ENCODE data around the gene BAK1. TPM values are rescaled to one million over a fixed set of nuclear protein-coding genes. Genes with fewer than 3 reads are reported as not detected.
"Not testable (repeated sequence)": the region's sequence is repeated elsewhere in the genome, so short reads cannot be mapped to it uniquely, and the experiment has no call there.

The BAK1 gene
- total and polyA plus RNA-seq, 9 donors = 9.0 to 20.5 (median 19.0) TPM

DNA sequence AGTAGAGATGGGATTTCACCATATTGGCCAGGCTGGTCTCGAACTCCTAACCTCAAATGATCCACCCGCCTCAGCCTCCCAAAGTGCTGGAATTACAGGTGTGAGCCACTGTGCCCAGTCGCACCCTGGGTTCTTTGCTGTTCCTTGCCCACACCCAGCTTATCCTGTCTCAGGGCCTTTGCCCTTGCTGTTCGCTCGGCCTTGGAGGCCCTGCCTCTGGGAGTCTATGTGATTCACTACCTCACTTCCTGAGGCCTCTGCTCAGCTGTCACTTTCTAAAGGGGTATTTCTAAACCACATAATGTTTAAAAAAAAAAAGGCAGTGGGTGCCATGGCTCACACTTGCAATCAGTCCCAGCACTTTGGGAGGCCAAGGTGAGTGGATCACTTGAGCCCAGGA, 16.8 kb upstream of the BAK1 start:
- 95% methylated on average over 4 of the region's 5 CpGs for WGBS (ENCODE audit: insufficient coverage)
- DNase-seq; H3K9me3 ChIP-seq (replicated peaks; ENCODE audit: control insufficient read depth, low read depth, low read length); H3K27ac ChIP-seq (ENCODE audit: low read length); H3K4me3 ChIP-seq (ENCODE audit: low read length); H3K27me3 ChIP-seq (ENCODE audit: control insufficient read depth, insufficient read depth, low read length); H3K36me3 ChIP-seq (ENCODE audit: control insufficient read depth, insufficient read depth, low read length); H3K4me1 ChIP-seq (ENCODE audit: control insufficient read depth, insufficient read depth, low read length): not testable (repeated sequence)

DNA sequence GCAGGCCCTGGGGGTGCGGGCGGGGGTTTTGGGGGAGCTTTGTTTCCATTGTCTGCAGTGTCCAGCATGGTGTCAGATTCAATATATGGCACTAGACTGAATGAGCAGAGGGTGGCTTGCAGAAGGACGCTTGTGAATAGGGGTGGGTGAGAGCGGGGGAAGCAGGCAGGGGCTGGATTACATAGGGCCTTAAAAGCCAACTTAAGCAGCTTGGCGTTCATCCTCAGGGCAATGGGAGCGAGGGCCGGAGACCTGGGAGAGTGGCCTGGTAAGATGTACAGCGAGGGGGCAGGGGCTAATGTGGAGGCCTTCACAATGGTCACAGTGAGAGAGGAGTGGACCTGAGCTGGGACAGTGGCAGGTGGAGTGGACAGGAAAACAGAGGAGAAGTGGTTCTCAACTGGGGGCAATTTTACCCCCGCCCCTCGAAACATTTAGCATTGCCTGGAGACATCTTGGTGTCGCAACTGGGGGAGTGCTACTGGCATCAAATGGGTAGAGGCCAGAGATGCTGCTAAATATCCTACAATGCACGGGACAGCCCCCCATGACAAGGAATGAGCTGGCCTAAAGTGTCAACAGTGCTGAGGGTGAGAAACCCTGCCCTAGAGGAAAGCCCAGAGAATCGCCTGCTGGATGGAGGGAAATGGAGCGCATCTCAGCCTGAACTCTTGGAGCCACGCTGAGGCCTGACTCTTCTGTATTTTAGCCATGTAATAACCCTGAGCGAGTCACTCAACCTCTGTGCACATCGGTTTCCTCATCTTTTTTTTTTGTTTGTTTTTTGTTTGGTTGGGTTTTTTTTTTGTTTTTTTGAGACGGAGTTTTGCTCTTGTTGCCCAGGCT, 15.1 kb upstream of the BAK1 start:
- Histone ChIP-seq H3K27ac (ENCODE audit: low read length) (no peak overlapping the region), H3K4me3 (ENCODE audit: low read length) (no peak overlapping the region), H3K27me3 (ENCODE audit: control insufficient read depth, insufficient read depth, low read length) (peaks cover 5% of the 10 kb centered on the region), H3K9me3 (replicated peaks; ENCODE audit: control insufficient read depth, low read depth, low read length) (no peaks in the 10 kb centered on the region), H3K36me3 (ENCODE audit: control insufficient read depth, insufficient read depth, low read length) (no peaks in the 10 kb centered on the region), H3K4me1 (ENCODE audit: control insufficient read depth, insufficient read depth, low read length) (peaks cover 20% of the 10 kb centered on the region)
- 87% methylated on average over 15 of the region's 18 CpGs for WGBS (ENCODE audit: insufficient coverage)
- DNase-seq = no peak

DNA sequence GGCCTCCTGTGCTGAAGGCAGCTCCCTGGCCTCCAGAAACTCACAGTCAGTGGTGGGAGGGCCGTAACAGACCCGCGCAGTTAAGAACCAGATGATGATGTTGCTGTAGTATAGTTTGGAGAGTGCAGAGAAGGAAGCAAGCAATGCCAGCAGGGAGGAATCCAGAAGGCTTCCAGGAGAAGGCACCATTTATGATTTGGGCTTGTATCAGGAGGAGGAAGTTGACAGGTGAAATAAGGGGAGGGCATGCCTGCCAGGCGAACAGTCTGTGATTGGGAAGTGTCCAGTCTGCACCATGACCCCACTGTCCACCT, 13.3 kb upstream of the BAK1 start:
- DNase-seq = no peak
- no peaks in the 10 kb centered on the region for H3K9me3 ChIP-seq (replicated peaks; ENCODE audit: control insufficient read depth, low read depth, low read length)
- no peak overlapping the region for H3K4me3 ChIP-seq (ENCODE audit: low read length)
- no peak overlapping the region for H3K27ac ChIP-seq (ENCODE audit: low read length)
- H3K4me1 ChIP-seq (ENCODE audit: control insufficient read depth, insufficient read depth, low read length) = peaks cover 39% of the 10 kb centered on the region
- 9% methylated on average over 3 of the region's 4 CpGs for WGBS (ENCODE audit: insufficient coverage)
- peaks cover 5% of the 10 kb centered on the region for H3K27me3 ChIP-seq (ENCODE audit: control insufficient read depth, insufficient read depth, low read length)
- H3K36me3 ChIP-seq (ENCODE audit: control insufficient read depth, insufficient read depth, low read length) = no peaks in the 10 kb centered on the region

DNA sequence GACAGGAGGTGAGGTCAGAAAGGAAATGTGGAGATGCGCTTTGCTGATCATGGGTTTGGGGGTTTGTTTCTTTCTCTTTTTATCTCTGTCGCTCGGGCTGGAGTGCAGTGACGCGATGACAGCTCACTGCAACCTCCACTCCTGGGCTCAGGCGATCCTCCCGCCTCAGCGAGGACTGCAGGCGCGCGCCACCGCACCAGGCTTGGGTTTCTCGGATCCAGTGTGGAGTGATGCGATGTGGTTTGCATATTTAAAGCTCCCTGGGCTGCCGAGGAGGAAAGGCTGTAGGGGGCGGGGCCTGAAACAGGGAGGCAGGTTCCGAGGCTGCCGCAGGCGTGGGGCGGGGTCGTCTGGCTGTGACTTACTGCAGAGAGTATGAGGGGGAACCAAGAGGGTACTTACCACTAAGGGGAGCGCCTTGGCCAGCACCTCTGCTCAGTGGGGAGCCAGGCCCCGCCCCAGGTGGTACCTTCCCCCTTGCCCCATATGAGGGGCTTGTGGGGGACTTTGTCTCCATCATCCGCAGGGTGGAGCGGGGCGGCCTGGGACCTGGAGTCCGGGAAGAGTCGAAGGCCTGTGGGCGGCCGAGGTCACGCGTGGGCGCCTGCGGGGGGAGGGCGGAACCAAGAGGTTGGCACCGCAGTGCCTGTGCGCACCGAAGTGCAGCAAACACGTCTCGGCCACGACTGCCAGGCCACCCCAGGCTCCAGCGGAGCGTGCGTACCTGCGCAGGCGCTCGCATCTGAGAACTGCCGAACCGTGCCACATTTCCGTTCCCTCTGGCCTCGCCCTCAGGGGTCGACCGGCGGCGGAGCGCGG, 12.7 kb upstream of the BAK1 start:
- peaks cover 39% of the 10 kb centered on the region for H3K4me1 ChIP-seq (ENCODE audit: control insufficient read depth, insufficient read depth, low read length)
- DNase-seq = no peak
- no peaks in the 10 kb centered on the region for H3K9me3 ChIP-seq (replicated peaks; ENCODE audit: control insufficient read depth, low read depth, low read length)
- no peaks in the 10 kb centered on the region for H3K36me3 ChIP-seq (ENCODE audit: control insufficient read depth, insufficient read depth, low read length)
- no peak overlapping the region for H3K4me3 ChIP-seq (ENCODE audit: low read length)
- 15% methylated on average over 45 of the region's 57 CpGs for WGBS (ENCODE audit: insufficient coverage)
- no peak overlapping the region for H3K27ac ChIP-seq (ENCODE audit: low read length)
- peaks cover 5% of the 10 kb centered on the region for H3K27me3 ChIP-seq (ENCODE audit: control insufficient read depth, insufficient read depth, low read length)

DNA sequence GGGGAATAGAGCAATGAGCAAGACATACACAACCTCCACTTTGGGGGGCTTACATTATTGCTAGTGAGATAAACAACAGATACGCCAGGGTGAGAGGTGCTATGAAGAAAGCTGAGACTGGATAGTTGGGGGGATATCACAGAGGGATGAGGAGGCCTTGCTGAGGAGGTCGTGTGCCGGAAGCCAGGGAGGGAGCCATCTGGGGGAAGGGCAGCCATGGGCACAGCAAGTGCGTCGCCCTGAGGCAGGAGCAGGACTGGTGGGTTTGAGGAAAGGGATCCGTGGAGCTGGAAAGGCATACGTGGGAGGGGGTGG, 12.2 kb upstream of the BAK1 start:
- Histone ChIP-seq H3K9me3 (replicated peaks; ENCODE audit: control insufficient read depth, low read depth, low read length) (no peaks in the 10 kb centered on the region), H3K4me1 (ENCODE audit: control insufficient read depth, insufficient read depth, low read length) (peaks cover 39% of the 10 kb centered on the region), H3K27me3 (ENCODE audit: control insufficient read depth, insufficient read depth, low read length) (peaks cover 5% of the 10 kb centered on the region), H3K36me3 (ENCODE audit: control insufficient read depth, insufficient read depth, low read length) (no peaks in the 10 kb centered on the region), H3K27ac (ENCODE audit: low read length) (no peak overlapping the region), H3K4me3 (ENCODE audit: low read length) (no peak overlapping the region)
- 84% methylated on average over 6 of the region's 7 CpGs for WGBS (ENCODE audit: insufficient coverage)
- no peak for DNase-seq

DNA sequence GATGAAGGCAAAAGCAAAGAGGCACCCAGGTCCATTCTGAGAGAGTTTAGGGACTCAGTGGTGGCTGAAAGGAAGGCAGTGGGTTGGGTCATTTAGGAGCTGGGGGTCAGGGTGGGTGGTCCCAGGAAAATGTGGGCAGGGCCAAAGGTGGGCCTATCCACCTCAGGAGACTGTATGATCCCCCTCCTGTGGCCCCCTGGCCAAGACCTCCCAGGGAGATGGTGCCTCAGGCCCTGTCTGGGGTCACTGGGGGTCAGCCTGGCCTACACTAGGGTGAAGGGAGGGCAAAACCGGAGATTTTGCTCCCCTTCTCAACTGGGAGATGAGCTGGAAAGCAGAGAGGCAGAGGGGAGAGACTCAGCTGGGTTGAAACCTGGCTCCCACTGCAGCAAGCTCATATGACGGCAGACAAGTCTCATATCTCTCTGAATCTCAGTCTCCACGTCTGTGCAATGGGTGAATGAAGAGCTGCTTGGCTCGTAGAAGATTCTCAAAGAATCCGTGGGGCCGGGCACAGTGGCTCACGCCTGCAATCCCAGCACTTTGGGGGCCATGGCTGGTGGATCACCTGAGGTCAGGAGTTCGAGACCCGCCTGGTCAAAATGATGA, 11.5 kb upstream of the BAK1 start:
- Histone ChIP-seq H3K36me3 (ENCODE audit: control insufficient read depth, insufficient read depth, low read length) (no peaks in the 10 kb centered on the region), H3K27me3 (ENCODE audit: control insufficient read depth, insufficient read depth, low read length) (peaks cover 5% of the 10 kb centered on the region), H3K27ac (ENCODE audit: low read length) (no peak overlapping the region), H3K9me3 (replicated peaks; ENCODE audit: control insufficient read depth, low read depth, low read length) (no peaks in the 10 kb centered on the region), H3K4me3 (ENCODE audit: low read length) (no peak overlapping the region), H3K4me1 (ENCODE audit: control insufficient read depth, insufficient read depth, low read length) (peaks cover 39% of the 10 kb centered on the region)
- DNase-seq = no peak
- 100% methylated on average over 6 of the region's 9 CpGs for WGBS (ENCODE audit: insufficient coverage)

DNA sequence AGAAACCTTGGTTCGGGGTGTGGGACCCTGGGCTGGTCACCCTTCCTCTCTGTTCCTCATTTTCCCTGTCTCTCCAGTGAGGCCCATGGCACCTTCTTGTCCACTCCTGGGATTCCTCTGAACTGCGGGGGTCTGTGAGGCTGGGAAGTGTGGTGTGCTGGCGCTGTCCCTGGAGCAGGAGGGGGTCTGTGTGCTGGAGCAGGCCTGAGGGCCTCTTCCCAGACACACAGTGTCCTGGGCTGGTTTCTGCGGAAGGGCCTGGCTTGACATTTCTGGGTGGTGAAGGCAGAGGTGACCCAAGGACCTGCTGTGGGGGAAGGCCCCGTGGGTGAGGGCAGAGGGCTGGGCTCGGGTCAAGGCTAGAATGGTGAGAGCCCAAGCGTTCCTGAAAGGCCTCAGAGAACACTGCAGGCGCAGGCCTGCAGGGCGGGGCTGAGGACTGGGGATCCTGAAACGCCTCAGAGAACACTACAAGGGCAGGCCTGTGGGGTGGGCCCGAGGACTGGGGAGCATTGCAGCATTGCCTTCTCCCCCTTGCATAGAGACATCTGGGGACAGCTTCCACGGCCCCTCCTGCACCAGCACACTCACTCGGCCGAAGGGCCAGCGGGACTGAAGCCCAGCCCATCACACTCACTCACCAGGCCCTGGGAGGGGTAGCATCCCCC, 10.6 kb upstream of the BAK1 start:
- Histone ChIP-seq H3K4me3 (ENCODE audit: low read length) (no peak overlapping the region), H3K27me3 (ENCODE audit: control insufficient read depth, insufficient read depth, low read length) (peaks cover 5% of the 10 kb centered on the region)

DNA sequence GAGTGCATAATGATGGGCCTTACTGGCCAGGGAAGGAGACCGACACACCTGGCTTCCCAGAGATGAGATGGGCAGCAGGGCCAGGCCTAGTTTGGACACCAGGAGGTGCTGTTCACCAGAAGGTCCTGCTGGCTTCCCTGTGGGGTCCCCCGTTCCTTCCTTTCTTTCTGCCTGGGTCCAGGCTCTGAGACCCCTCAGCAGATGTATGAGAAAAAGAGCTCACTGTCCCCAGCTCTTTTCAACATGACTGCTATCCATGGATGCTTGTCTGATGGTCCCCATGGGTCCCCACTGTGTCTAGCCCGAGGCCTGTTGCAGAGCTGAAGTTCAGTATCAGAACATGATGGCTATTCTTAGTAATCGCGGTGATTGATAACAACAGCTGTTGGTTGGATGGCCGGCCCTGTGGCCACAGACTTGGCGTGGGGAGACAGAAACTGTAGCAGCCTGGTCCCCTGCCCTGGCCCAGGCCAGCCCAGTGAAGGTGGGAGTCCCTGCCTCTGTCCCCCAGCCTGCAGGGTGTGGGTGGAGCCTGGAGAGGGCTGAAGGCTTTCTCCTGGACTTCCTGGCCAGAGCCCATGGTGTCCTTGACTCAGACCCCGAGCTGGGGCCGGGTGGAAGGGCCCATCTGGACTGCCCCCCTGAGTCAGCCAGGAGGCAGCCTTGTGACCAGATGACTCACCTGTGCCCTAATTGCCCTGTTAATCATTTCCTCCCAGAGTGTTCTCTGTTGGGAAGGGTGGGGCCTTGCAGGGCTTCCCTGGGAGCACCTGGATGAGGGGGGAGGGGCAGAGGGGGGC, 9.9 kb upstream of the BAK1 start:
- peaks cover 46% of the 10 kb centered on the region for H3K4me1 ChIP-seq (ENCODE audit: control insufficient read depth, insufficient read depth, low read length)
- H3K27ac ChIP-seq (ENCODE audit: low read length) = peak overlapping the region; percentile 93
- H3K36me3 ChIP-seq (ENCODE audit: control insufficient read depth, insufficient read depth, low read length) = no peaks in the 10 kb centered on the region
- H3K9me3 ChIP-seq (replicated peaks; ENCODE audit: control insufficient read depth, low read depth, low read length) = no peaks in the 10 kb centered on the region
- 20% methylated on average over 7 of the region's 9 CpGs for WGBS (ENCODE audit: insufficient coverage)
- H3K4me3 ChIP-seq (ENCODE audit: low read length) = no peak overlapping the region
- DNase-seq = peak; percentile 89
- peaks cover 5% of the 10 kb centered on the region for H3K27me3 ChIP-seq (ENCODE audit: control insufficient read depth, insufficient read depth, low read length)

More for the DNA sequence above, 10.6 kb upstream of the BAK1 start:
- DNase-seq = no peak
- WGBS (ENCODE audit: insufficient coverage) = 64% methylated on average over 9 of the region's 15 CpGs
- Histone ChIP-seq H3K36me3 (ENCODE audit: control insufficient read depth, insufficient read depth, low read length) (no peaks in the 10 kb centered on the region), H3K9me3 (replicated peaks; ENCODE audit: control insufficient read depth, low read depth, low read length) (no peaks in the 10 kb centered on the region), H3K4me1 (ENCODE audit: control insufficient read depth, insufficient read depth, low read length) (peaks cover 42% of the 10 kb centered on the region), H3K27ac (ENCODE audit: low read length) (peak overlapping the region; percentile 93)

DNA sequence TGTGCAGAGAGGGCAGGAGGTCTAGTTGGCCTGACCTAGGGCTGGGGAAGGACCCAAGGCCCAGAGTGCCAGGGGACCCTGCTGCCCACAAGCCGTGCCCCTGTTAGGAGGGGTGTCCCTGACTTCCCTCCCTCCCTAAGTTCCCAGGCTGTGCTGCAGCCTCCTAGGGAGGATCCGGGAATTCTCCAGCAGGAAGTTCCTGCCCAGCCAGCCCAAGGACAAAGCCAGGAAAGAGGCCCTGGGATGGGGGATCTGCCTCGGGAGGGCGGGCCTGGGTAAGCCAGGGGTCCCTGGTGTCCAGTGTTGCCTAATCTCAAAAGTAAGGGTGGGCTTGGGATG, 9.3 kb upstream of the BAK1 start:
- Histone ChIP-seq H3K27me3 (ENCODE audit: control insufficient read depth, insufficient read depth, low read length) (peaks cover 5% of the 10 kb centered on the region), H3K4me1 (ENCODE audit: control insufficient read depth, insufficient read depth, low read length) (peaks cover 46% of the 10 kb centered on the region), H3K4me3 (ENCODE audit: low read length) (no peak overlapping the region), H3K9me3 (replicated peaks; ENCODE audit: control insufficient read depth, low read depth, low read length) (no peaks in the 10 kb centered on the region), H3K36me3 (ENCODE audit: control insufficient read depth, insufficient read depth, low read length) (no peaks in the 10 kb centered on the region), H3K27ac (ENCODE audit: low read length) (peak overlapping the region; percentile 93)
- WGBS (ENCODE audit: insufficient coverage) = 0% methylated on average over 1 of the region's 4 CpGs
- DNase-seq = peak; percentile 70
